Adrenal gland (tissue), 12 donors: ENCODE data around the gene ZFP92. TPM values are rescaled to one million over a fixed set of nuclear protein-coding genes. Genes with fewer than 3 reads are reported as not detected.

Source experiments
- DNase-seq, 7 donors: peaks; one replicate each; pipeline ENCODE4 v3.0.0-alpha.2; 2019 to 2020
- H3K27ac ChIP-seq, 5 donors: fragments of 200-600 bp; sonication (generic) in 4 of 5; 1 replicate in 3 of 5; 2 replicates in 2 of 5; pipeline versions ENCODE4 v1.5.1 to v1.8.0; 2016 to 2020; ENCODE audit warnings: mild to moderate bottlenecking in 1 of 5
- H3K27me3 ChIP-seq: fragments of 200-600 bp; 2 replicates; pipeline ENCODE4 v1.8.0; 2021
- H3K36me3 ChIP-seq, 2 donors: fragments of 200-600 bp; replicated peaks in 1 of 2; 1 replicate in 1 of 2; 2 replicates in 1 of 2; pipeline versions ENCODE4 v1.5.1 to v1.8.0; 2018 to 2022
- H3K4me1 ChIP-seq, 2 donors: fragments of 200-600 bp; replicated peaks in 1 of 2; 1 replicate in 1 of 2; 2 replicates in 1 of 2; pipeline versions ENCODE4 v1.5.1 to v1.8.0; 2018 to 2021
- H3K4me3 ChIP-seq, 4 donors: fragments of 200-600 bp; sonication (generic) in 3 of 4; one replicate each; pipeline ENCODE4 v1.5.1; 2016 to 2018
- H3K9me3 ChIP-seq, 3 donors: fragments of 200-600 bp; sonication (generic) in 1 of 3; replicated peaks in 1 of 3; 1 replicate in 2 of 3; 2 replicates in 1 of 3; pipeline versions ENCODE4 v1.5.1 to v1.8.0; 2016 to 2021
- CTCF ChIP-seq, 6 experiments: fragments of 450-650 bp in 4 of 6; fragments of 200-600 bp in 2 of 6; sonication (generic) in 1 of 6; IDR thresholded peaks; 1 replicate in 5 of 6; 2 replicates in 1 of 6; pipeline versions ENCODE4 v1.5.1 to v1.8.0; 2016 to 2021; ENCODE audit warnings: antibody characterized with exemption in 6 of 6, mild to moderate bottlenecking in 2 of 6, moderate library complexity in 1 of 6
- POLR2A ChIP-seq, 2 donors: fragments of 450-650 bp; IDR thresholded peaks; one replicate each; pipeline ENCODE4 v1.6.1; 2017; ENCODE audit warnings: antibody characterized with exemption in 2 of 2, mild to moderate bottlenecking in 2 of 2, moderate library complexity in 1 of 2
- WGBS, 4 donors: extraction: QIAGEN DNeasy Blood & Tissue Kit in 2 of 4; methylation state at CpG; one replicate each; pipeline versions ENCODE4 v1.1.5 to v1.1.7; 2013 to 2017; 5-methylcytosine and 5-hydroxymethylcytosine counted together
- intact Hi-C, 2 donors: fragments of 100-400 bp; cut with DNase I; formaldehyde crosslinking; loops; one replicate each; pipeline versions ENCODE4 v1.14.1 to v1.15.0; 2022 to 2023
- polyA plus RNA-seq, 3 donors: library from polyadenylated mRNA; stranded (reverse); fragments of 200-250 nt in 2 of 3; fragments of 350-450 nt in 1 of 3; fragmentation: Illumina TruSeq in 1 of 3; extraction: RNeasy Lipid Tissue Mini Kit (QIAGEN cat#74804) in 1 of 3; gene quantifications; one replicate each; pipeline ENCODE4 v1.2.3, GENCODE V29; 2013 to 2014
- total RNA-seq, 9 donors: library from RNA; depleted of rRNA in 4 of 9; stranded (reverse); fragments of >200 nt in 4 of 9; fragments of 120-200 nt in 1 of 9; fragmentation: NEBNext Ultra II Directional in 1 of 9; extraction: Animal tissue kit (Norgen Biotek cat#: 25700) in 1 of 9; gene quantifications; one replicate each; pipeline versions ENCODE4 v1.1.0 to v1.2.4, GENCODE V29; 2013 to 2023
- donor health status: healthy with polysubstance abuse.
- donor health status: Bipolar disorder and iron deficiency.
- donor health status: DM: yes; HTN: yes; CAD: no.
- donor health status: DM: no; HTN: no; CAD: no.
- donor health status: DM: no; HTN: no; CAD: no.
- donor health status: DM: yes; HTN: yes; CAD: no.

ZFP92 gene
- total and polyA plus RNA-seq, 12 donors, result 0.71 to 7.5 (median 4.0) TPM

GRCh38 chrX:153372949-153373348 lies 38.3 kb upstream of the ZFP92 start:
- intact Hi-C loops, result no loop called here
- TF ChIP-seq CTCF (IDR thresholded peaks at IDR 0.05), result no peak
- TF ChIP-seq POLR2A (IDR thresholded peaks at IDR 0.05), result no peak
- Histone ChIP-seq H3K27ac (peak overlapping the region in 3 of 5 donors; percentile 19 to 74 (median 51)), H3K27me3 (no peaks in the 10 kb centered on the region), H3K36me3 (no peaks in the 10 kb centered on the region), H3K4me1 (peaks cover 3 to 50% of the 10 kb centered on the region in 2 donors), H3K4me3 (no peak overlapping the region), H3K9me3 (no peaks in the 10 kb centered on the region)
- no peak for DNase-seq

- Histone ChIP-seq H3K27me3 (no peaks in the 10 kb centered on the region), H3K9me3 (no peaks in the 10 kb centered on the region), H3K36me3 (no peaks in the 10 kb centered on the region), H3K27ac (peak overlapping the region in 1 of 5 donors; percentile 74), H3K4me3 (no peak overlapping the region), H3K4me1 (peaks cover 3 to 50% of the 10 kb centered on the region in 2 donors)
- no peak for DNase-seq
- no peak for TF ChIP-seq POLR2A (IDR thresholded peaks at IDR 0.05)
- TF ChIP-seq CTCF (IDR thresholded peaks at IDR 0.05), result no peak
- intact Hi-C loops, result no loop called here
- WGBS, 4 donors, result 58 to 87% (median 63%) methylated on average over 5 to 7 of the region's 7 CpGs
Observed at GRCh38 chrX:153374426-153374825, 36.8 kb upstream of the ZFP92 start.

GRCh38 chrX:153375571-153375970 lies 35.7 kb upstream of the ZFP92 start:
- Histone ChIP-seq H3K4me1 (peaks cover 4 to 54% of the 10 kb centered on the region in 2 donors), H3K4me3 (no peak overlapping the region), H3K36me3 (no peaks in the 10 kb centered on the region), H3K27me3 (no peaks in the 10 kb centered on the region), H3K9me3 (no peaks in the 10 kb centered on the region), H3K27ac (peak overlapping the region in 3 of 5 donors; percentile 29 to 74 (median 69))
- 69 to 79% (median 70%) methylated on average over 4 to 5 of the region's 5 CpGs; no CpG with 5 or more reads in 1 of the 4 donors for WGBS, 4 donors
- intact Hi-C loops, result no loop called here
- peak in 4 of 7 donors; percentile 41 to 63 (median 46) for DNase-seq
- TF ChIP-seq CTCF (IDR thresholded peaks at IDR 0.05) (no peak), POLR2A (IDR thresholded peaks at IDR 0.05) (no peak)

- H3K27me3 ChIP-seq, result no peaks in the 10 kb centered on the region
- WGBS, 4 donors, result 85 to 96% (median 91%) methylated on average over 3 of the region's 3 CpGs
- no peak for TF ChIP-seq POLR2A (IDR thresholded peaks at IDR 0.05)
- TF ChIP-seq CTCF (IDR thresholded peaks at IDR 0.05), result no peak
- no peak overlapping the region for H3K4me3 ChIP-seq
- no peaks in the 10 kb centered on the region for H3K36me3 ChIP-seq
- intact Hi-C loops, result no loop called here
- peak overlapping the region in 1 of 5 donors; percentile 74 for H3K27ac ChIP-seq
- DNase-seq, result no peak
- H3K4me1 ChIP-seq, result peaks cover 5 to 47% of the 10 kb centered on the region in 2 donors
- no peaks in the 10 kb centered on the region for H3K9me3 ChIP-seq
Observed at GRCh38 chrX:153377727-153378126, 33.5 kb upstream of the ZFP92 start.
